PC-9 (cell line): ENCODE data around the gene MICAL3.

Experiments
- EZH2 ChIP-seq: fragments of 200-600 bp; sonication (generic); IDR thresholded peaks from 2 replicates; pipeline ENCODE4 v1.8.0; 2017; ENCODE audit warnings: antibody characterized with exemption, low read depth
- TF ChIP-seq, protein P1 (sequence below): fragments of 200-600 bp; sonication (generic); conservative IDR thresholded peaks from 2 replicates; pipeline ENCODE4 v1.6.1; 2017; ENCODE audit warnings: mixed run types, antibody characterized with exemption, mild to moderate bottlenecking, moderate library complexity

DNA sequence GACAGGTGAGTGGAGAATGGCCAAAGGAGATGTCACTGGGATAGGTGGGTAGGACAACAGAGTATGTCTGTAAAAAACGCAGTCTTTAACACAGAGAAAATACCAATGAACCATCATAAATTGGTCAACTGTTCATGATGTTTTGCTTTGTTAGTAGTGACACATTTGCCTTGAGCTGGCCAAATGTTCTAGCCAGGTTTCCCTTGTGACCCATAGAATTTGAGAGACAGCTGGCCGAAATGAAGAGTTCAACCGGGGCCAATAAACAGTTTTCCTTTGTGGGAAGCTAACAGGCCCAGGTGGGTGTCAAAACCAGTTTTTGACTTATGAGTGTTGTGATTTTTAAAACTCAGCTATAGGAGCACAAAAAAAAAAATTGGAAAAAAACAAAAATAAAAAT lies 133.5 kb downstream of the MICAL3 start:
- TF ChIP-seq, protein P1, sequence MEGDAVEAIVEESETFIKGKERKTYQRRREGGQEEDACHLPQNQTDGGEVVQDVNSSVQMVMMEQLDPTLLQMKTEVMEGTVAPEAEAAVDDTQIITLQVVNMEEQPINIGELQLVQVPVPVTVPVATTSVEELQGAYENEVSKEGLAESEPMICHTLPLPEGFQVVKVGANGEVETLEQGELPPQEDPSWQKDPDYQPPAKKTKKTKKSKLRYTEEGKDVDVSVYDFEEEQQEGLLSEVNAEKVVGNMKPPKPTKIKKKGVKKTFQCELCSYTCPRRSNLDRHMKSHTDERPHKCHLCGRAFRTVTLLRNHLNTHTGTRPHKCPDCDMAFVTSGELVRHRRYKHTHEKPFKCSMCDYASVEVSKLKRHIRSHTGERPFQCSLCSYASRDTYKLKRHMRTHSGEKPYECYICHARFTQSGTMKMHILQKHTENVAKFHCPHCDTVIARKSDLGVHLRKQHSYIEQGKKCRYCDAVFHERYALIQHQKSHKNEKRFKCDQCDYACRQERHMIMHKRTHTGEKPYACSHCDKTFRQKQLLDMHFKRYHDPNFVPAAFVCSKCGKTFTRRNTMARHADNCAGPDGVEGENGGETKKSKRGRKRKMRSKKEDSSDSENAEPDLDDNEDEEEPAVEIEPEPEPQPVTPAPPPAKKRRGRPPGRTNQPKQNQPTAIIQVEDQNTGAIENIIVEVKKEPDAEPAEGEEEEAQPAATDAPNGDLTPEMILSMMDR = no peak
- no peak for TF ChIP-seq EZH2
